OCI-LY7 (cell line): ENCODE data around the gene OPRM1. TPM values are rescaled to one million over a fixed set of nuclear protein-coding genes. Genes with fewer than 3 reads are reported as not detected.

ENCODE experiments used
- BruUV-seq: library from RNA; stranded (reverse); fragments of 400-500 nt; replicated peaks from 2 replicates; lab custom pipeline; 2021; lab: Mats Ljungman, UMichigan
- CTCF ChIA-PET: fragments of 300-600 bp; sonication (Branson Sonifier 250); formaldehyde crosslinking; loops from one replicate; lab custom pipeline; 2022; ENCODE audit warnings: antibody characterized with exemption; ENCODE audit not compliant: unreplicated experiment; lab: Charles Lee
- POLR2A ChIA-PET: fragments of 300-600 bp; sonication (Branson Sonifier 250); formaldehyde crosslinking; loops from one replicate; lab custom pipeline; 2022; ENCODE audit warnings: antibody characterized with exemption; lab: Charles Lee
- DNase-seq: peaks from one replicate; pipeline ENCODE4 v3.0.0-alpha.2; 2015; ENCODE audit warnings: low spot score
- H2AFZ ChIP-seq: fragments of 200-600 bp; sonication (generic), shearing (Covaris generic); 2 replicates; pipeline ENCODE4 v1.6.1; 2014; ENCODE audit warnings: mild to moderate bottlenecking, antibody characterized with exemption, low read length, moderate library complexity
- H3K27ac ChIP-seq: fragments of 200-600 bp; sonication (generic); 2 replicates; pipeline ENCODE4 v1.5.1; 2014; ENCODE audit warnings: mixed run types, low read depth, mild to moderate bottlenecking, moderate library complexity, low read length, inconsistent platforms; ENCODE audit not compliant: poor library complexity, severe bottlenecking
- H3K36me3 ChIP-seq: fragments of 200-600 bp; sonication (generic); 2 replicates; pipeline ENCODE4 v1.6.1; 2014; ENCODE audit warnings: mild to moderate bottlenecking, antibody characterized with exemption, low read length, moderate library complexity, mixed read lengths; ENCODE audit not compliant: insufficient read depth
- H3K4me1 ChIP-seq: fragments of 200-600 bp; sonication (generic); 2 replicates; pipeline ENCODE4 v1.5.1; 2014; ENCODE audit warnings: mild to moderate bottlenecking, low read length; ENCODE audit not compliant: insufficient read depth, poor library complexity, severe bottlenecking
- H3K4me2 ChIP-seq: fragments of 200-600 bp; sonication (generic); 2 replicates; pipeline ENCODE4 v1.6.1; 2014; ENCODE audit warnings: mild to moderate bottlenecking, low read length
- H3K4me3 ChIP-seq: fragments of 200-600 bp; sonication (generic); 2 replicates; pipeline ENCODE4 v1.5.1; 2014; ENCODE audit warnings: mild to moderate bottlenecking, low read depth, low read length; ENCODE audit not compliant: poor library complexity, severe bottlenecking
- H3K79me2 ChIP-seq: fragments of 200-600 bp; sonication (generic); 2 replicates; pipeline ENCODE4 v1.6.1; 2016; ENCODE audit warnings: low read depth, mild to moderate bottlenecking, low read length, moderate library complexity, mixed read lengths; ENCODE audit not compliant: insufficient read depth
- H3K9me2 ChIP-seq: fragments of 200-600 bp; sonication (generic); 2 replicates; pipeline ENCODE4 v1.6.1; 2016; ENCODE audit warnings: mild to moderate bottlenecking, low read length, mixed read lengths; ENCODE audit not compliant: insufficient read depth
- H3K9me3 ChIP-seq: fragments of 200-600 bp; sonication (generic); 2 replicates; pipeline ENCODE4 v1.6.1; 2014; ENCODE audit warnings: mild to moderate bottlenecking, mixed run types, low read length, mixed read lengths
- H4K20me1 ChIP-seq: fragments of 200-600 bp; sonication (generic); 2 replicates; pipeline ENCODE4 v1.6.1; 2014; ENCODE audit warnings: mild to moderate bottlenecking, antibody characterized with exemption, low read length, moderate library complexity, mixed read lengths; ENCODE audit not compliant: insufficient read depth
- EZH2phosphoT487 ChIP-seq: fragments of 200-600 bp; sonication (generic); IDR thresholded peaks from 2 replicates; pipeline ENCODE4 v1.6.1; 2018; ENCODE audit warnings: low read depth, borderline replicate concordance, mild to moderate bottlenecking, mixed run types, antibody characterized with exemption, low read length, moderate library complexity, mixed read lengths
- intact Hi-C: fragments of 100-400 bp; cut with micrococcal nuclease; formaldehyde crosslinking; loops from one replicate; pipeline ENCODE4 v1.10.0; 2022; ENCODE audit not compliant: unreplicated experiment
- total RNA-seq, 2 experiments: library from RNA; depleted of rRNA in 1 of 2; stranded (reverse); fragments of >200 nt in 1 of 2; shearing (Covaris generic) in 1 of 2; gene quantifications; 2 replicates each; pipeline ENCODE4 v1.2.3, GENCODE V29; 2014 to 2022
- TF ChIP-seq, protein P1 (sequence below): fragments of 200-600 bp; sonication (generic); conservative IDR thresholded peaks from 2 replicates; pipeline ENCODE4 v1.5.1; 2014; ENCODE audit warnings: mild to moderate bottlenecking, antibody characterized with exemption, low read length, moderate library complexity, mixed read lengths

Gene OPRM1
- total RNA-seq, 2 experiments from 2014 or later = not detected

DNA sequence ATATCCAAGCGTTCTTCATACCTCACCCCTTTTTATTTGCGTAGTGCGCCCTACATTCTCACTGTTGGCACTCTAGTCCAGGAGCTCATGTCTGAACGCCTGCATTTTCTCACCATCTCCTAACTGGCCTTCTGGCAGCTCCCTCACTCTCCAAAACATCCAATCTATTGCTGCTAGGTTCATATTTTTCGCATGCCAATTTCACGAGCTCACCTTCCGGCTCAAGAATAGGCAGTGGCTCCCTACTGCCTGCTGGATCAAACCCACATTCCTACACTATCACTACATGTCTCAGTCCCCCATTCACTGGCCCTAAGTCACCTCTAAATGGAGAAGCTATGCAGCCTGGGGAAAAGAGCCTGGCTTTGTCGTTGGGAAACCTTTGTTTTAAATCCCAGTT lies 202.5 kb downstream of the OPRM1 start:
- H2AFZ ChIP-seq = no peak overlapping the region
- POLR2A ChIA-PET = no interaction called here
- CTCF ChIA-PET = no interaction called here
- no peak overlapping the region for H3K4me2 ChIP-seq
- DNase-seq = no peak
- H3K4me1 ChIP-seq = no peaks in the 10 kb centered on the region
- TF ChIP-seq, protein P1, sequence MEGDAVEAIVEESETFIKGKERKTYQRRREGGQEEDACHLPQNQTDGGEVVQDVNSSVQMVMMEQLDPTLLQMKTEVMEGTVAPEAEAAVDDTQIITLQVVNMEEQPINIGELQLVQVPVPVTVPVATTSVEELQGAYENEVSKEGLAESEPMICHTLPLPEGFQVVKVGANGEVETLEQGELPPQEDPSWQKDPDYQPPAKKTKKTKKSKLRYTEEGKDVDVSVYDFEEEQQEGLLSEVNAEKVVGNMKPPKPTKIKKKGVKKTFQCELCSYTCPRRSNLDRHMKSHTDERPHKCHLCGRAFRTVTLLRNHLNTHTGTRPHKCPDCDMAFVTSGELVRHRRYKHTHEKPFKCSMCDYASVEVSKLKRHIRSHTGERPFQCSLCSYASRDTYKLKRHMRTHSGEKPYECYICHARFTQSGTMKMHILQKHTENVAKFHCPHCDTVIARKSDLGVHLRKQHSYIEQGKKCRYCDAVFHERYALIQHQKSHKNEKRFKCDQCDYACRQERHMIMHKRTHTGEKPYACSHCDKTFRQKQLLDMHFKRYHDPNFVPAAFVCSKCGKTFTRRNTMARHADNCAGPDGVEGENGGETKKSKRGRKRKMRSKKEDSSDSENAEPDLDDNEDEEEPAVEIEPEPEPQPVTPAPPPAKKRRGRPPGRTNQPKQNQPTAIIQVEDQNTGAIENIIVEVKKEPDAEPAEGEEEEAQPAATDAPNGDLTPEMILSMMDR = no peak
- TF ChIP-seq EZH2phosphoT487 = no peak
- no peaks in the 10 kb centered on the region for H3K9me2 ChIP-seq
- no peaks in the 10 kb centered on the region for H3K36me3 ChIP-seq
- H3K9me3 ChIP-seq = no peaks in the 10 kb centered on the region
- H3K79me2 ChIP-seq = no peaks in the 10 kb centered on the region
- BruUV-seq = no TSS peak
- H3K27ac ChIP-seq = no peak overlapping the region
- H4K20me1 ChIP-seq = no peaks in the 10 kb centered on the region
- H3K4me3 ChIP-seq = no peak overlapping the region
- intact Hi-C loops = no loop called here

DNA sequence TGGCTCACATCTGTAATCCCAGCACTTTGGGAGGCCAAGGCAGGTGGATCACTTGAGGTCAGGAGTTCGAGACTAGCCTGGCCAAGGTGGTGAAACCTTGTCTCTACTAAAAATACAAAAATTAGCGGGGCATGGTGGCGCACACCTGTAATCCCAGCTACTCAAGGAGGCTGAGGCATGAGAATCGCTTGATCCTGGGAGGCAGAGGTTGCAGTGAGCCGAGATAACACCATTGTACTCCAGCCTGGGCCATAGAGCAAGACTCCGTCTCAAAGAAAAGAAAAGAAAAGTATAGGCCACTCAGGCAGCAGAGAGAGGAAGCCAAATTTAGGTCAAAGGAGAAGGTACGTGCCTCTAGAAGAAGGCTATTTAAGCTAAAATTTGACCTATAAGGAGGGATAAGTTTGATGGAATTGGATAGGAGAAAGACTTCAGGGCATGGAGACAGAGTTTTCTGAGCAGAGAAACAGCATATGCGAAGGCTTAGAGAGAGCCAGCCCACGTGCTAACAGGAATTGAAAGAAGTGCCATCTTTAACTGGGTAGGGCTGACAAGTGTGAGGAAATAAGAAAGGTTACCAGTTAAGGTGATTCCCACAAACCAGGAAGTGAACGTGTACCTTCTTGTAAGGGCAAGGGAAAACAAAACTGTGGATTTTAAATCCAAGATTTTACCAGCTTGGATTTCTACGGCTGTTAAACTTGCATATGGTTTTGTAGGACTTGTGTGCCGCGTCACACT lies 203.7 kb downstream of the OPRM1 start:
- Histone ChIP-seq H3K4me3 (no peak overlapping the region), H3K4me1 (no peaks in the 10 kb centered on the region), H2AFZ (no peak overlapping the region), H3K9me2 (no peaks in the 10 kb centered on the region), H3K27ac (no peak overlapping the region), H3K9me3 (no peaks in the 10 kb centered on the region), H3K4me2 (no peak overlapping the region), H4K20me1 (no peaks in the 10 kb centered on the region), H3K79me2 (no peaks in the 10 kb centered on the region), H3K36me3 (no peaks in the 10 kb centered on the region)
- DNase-seq = no peak
- TF ChIP-seq, protein P1 = no peak
- TF ChIP-seq EZH2phosphoT487 = no peak
- intact Hi-C loops = no loop called here
- no TSS peak for BruUV-seq
- CTCF ChIA-PET = no interaction called here
- POLR2A ChIA-PET = no interaction called here
